SK-N-SH treated with all-trans-retinoic acid at 6 μM for 48 hours (cell line): ENCODE data around the gene CCDC81.

Experiments
- ATAC-seq: fragments of 200-7000 bp; cut with Tn5 transposase; 3 replicates; pipeline ENCODE4 v1.9.1; 2020; ENCODE audit warnings: mild to moderate bottlenecking, moderate library complexity
- ARNTL ChIP-seq: fragments of 450-650 bp; formaldehyde crosslinking; IDR thresholded peaks from 2 replicates; pipeline ENCODE4 v1.5.0; 2020; ENCODE audit warnings: low read depth, mild to moderate bottlenecking, moderate library complexity, borderline replicate concordance
- BACH2 ChIP-seq: fragments of 250-450 bp; sonication (Bioruptor Pico); IDR thresholded peaks from 2 replicates; pipeline ENCODE4 v1.9.0; 2021; ENCODE audit warnings: mild to moderate bottlenecking, borderline replicate concordance
- CSDC2 ChIP-seq: fragments of 250-450 bp; sonication (Bioruptor Pico); IDR thresholded peaks from 2 replicates; pipeline ENCODE4 v1.5.0; 2020; ENCODE audit warnings: mild to moderate bottlenecking, moderate library complexity
- ISL1 ChIP-seq: fragments of 250-450 bp; sonication (Bioruptor Pico); IDR thresholded peaks from 2 replicates; pipeline ENCODE4 v2.1.2; 2022; ENCODE audit warnings: mild to moderate bottlenecking, moderate library complexity
- OSR1 ChIP-seq: fragments of 250-450 bp; sonication (Bioruptor Pico); IDR thresholded peaks from 2 replicates; pipeline ENCODE4 v1.8.0; 2022; ENCODE audit warnings: moderate library complexity, mild to moderate bottlenecking, inconsistent platforms
- PATZ1 ChIP-seq: fragments of 250-450 bp; sonication (Bioruptor Pico); IDR thresholded peaks from 2 replicates; pipeline ENCODE4 v1.8.0; 2020; ENCODE audit warnings: mild to moderate bottlenecking, moderate library complexity, borderline replicate concordance
- POU6F1 ChIP-seq: fragments of 250-450 bp; sonication (Bioruptor Pico); IDR thresholded peaks from 2 replicates; pipeline ENCODE4 v1.8.0; 2021; ENCODE audit warnings: low read depth, mild to moderate bottlenecking, moderate library complexity, borderline replicate concordance
- PPARA ChIP-seq: fragments of 250-450 bp; sonication (Bioruptor Pico); IDR thresholded peaks from 2 replicates; pipeline ENCODE4 v1.5.0; 2020; ENCODE audit warnings: mild to moderate bottlenecking, borderline replicate concordance
- RARB ChIP-seq: fragments of 250-450 bp; sonication (Bioruptor Pico); IDR thresholded peaks from 2 replicates; pipeline ENCODE4 v1.8.0; 2021; ENCODE audit warnings: mild to moderate bottlenecking, moderate library complexity
- SNAI2 ChIP-seq: fragments of 250-450 bp; sonication (Bioruptor Pico); IDR thresholded peaks from 2 replicates; pipeline ENCODE4 v1.5.0; 2020; ENCODE audit warnings: mild to moderate bottlenecking, moderate library complexity
- TCF4 ChIP-seq: fragments of 250-450 bp; sonication (Bioruptor Pico); IDR thresholded peaks from 2 replicates; pipeline ENCODE4 v1.8.0; 2021; ENCODE audit warnings: mild to moderate bottlenecking, moderate library complexity, borderline replicate concordance
- TOX ChIP-seq: fragments of 250-450 bp; sonication (Bioruptor Pico); IDR thresholded peaks from 2 replicates; pipeline ENCODE4 v1.8.0; 2021; ENCODE audit warnings: mild to moderate bottlenecking, moderate library complexity, borderline replicate concordance
- TSHZ2 ChIP-seq: fragments of 250-450 bp; sonication (Bioruptor Pico); IDR thresholded peaks from 2 replicates; pipeline ENCODE4 v1.5.0; 2020; ENCODE audit warnings: mild to moderate bottlenecking, moderate library complexity
- ZC3H10 ChIP-seq: fragments of 250-450 bp; sonication (Bioruptor Pico); IDR thresholded peaks from 2 replicates; pipeline ENCODE4 v1.5.1; 2021; ENCODE audit warnings: mild to moderate bottlenecking, moderate library complexity
- ZFP3 ChIP-seq: fragments of 250-450 bp; sonication (Bioruptor Pico); IDR thresholded peaks from 2 replicates; pipeline ENCODE4 v1.5.0; 2020; ENCODE audit warnings: mild to moderate bottlenecking, moderate library complexity
- ZFP30 ChIP-seq: fragments of 450-650 bp; formaldehyde crosslinking; IDR thresholded peaks from 2 replicates; pipeline ENCODE4 v1.5.0; 2022; ENCODE audit warnings: mild to moderate bottlenecking, moderate library complexity
- ZNF565 ChIP-seq: fragments of 450-650 bp; formaldehyde crosslinking; conservative IDR thresholded peaks from 2 replicates; pipeline ENCODE4 v1.5.0; 2020; ENCODE audit warnings: low read depth, mild to moderate bottlenecking, moderate library complexity
- ZNF70 ChIP-seq: fragments of 450-650 bp; formaldehyde crosslinking; IDR thresholded peaks from 2 replicates; pipeline ENCODE4 v1.5.0; 2020; ENCODE audit warnings: mild to moderate bottlenecking, moderate library complexity
- ZNF8 ChIP-seq: fragments of 450-650 bp; formaldehyde crosslinking; IDR thresholded peaks from 2 replicates; pipeline ENCODE4 v1.5.0; 2020; ENCODE audit warnings: mild to moderate bottlenecking, moderate library complexity
- TF ChIP-seq, protein P1 (sequence below): fragments of 250-450 bp; sonication (Bioruptor Pico); IDR thresholded peaks from 2 replicates; pipeline ENCODE4 v1.5.1; 2020; ENCODE audit warnings: low read depth, mild to moderate bottlenecking, moderate library complexity

Gene CCDC81

GRCh38 chr11:86365546-86365945 lies 9.1 kb upstream of the CCDC81 start:
- no peak for TF ChIP-seq RARB (CRISPR knock-in tag)
- TF ChIP-seq, protein P1, sequence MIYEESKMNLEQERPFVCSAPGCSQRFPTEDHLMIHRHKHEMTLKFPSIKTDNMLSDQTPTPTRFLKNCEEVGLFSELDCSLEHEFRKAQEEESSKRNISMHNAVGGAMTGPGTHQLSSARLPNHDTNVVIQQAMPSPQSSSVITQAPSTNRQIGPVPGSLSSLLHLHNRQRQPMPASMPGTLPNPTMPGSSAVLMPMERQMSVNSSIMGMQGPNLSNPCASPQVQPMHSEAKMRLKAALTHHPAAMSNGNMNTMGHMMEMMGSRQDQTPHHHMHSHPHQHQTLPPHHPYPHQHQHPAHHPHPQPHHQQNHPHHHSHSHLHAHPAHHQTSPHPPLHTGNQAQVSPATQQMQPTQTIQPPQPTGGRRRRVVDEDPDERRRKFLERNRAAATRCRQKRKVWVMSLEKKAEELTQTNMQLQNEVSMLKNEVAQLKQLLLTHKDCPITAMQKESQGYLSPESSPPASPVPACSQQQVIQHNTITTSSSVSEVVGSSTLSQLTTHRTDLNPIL: no peak
- TF ChIP-seq ZFP3 (CRISPR knock-in tag): no peak
- TF ChIP-seq ZFP30: no peak
- no peak for TF ChIP-seq TOX (CRISPR knock-in tag)
- TF ChIP-seq ZNF565 (CRISPR knock-in tag): no peak
- no peak for TF ChIP-seq TCF4 (CRISPR knock-in tag)
- no peak for TF ChIP-seq ZC3H10
- no peak for TF ChIP-seq PATZ1 (CRISPR knock-in tag)
- TF ChIP-seq SNAI2 (CRISPR knock-in tag): no peak
- TF ChIP-seq, all 23 proteins: peak for 0

DNA sequence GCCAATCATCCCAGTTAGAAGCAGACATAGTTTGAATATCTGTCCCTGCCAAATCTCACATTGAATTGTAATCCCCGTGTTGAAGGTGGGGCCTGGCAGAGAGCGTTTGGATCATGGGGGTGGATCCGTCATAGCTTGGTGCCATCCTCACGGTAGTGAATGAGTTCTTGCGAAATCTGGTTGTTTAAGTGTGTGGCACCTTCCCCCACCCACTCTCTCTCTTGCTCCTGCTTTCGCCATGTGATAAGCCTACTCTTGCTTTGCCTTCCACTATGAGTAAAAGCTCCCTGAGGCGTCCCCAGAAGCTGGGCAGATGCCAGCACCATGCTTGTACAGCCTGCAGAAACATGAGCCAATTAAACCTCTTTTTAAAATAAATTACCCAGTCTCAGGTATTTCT lies 5.0 kb upstream of the CCDC81 start:
- TF ChIP-seq ZC3H10 (no peak), ISL1 (no peak), BACH2 (CRISPR knock-in tag) (no peak), CSDC2 (no peak), TCF4 (CRISPR knock-in tag) (no peak), SNAI2 (CRISPR knock-in tag) (no peak), ARNTL (CRISPR knock-in tag) (no peak), ZFP3 (CRISPR knock-in tag) (no peak), RARB (CRISPR knock-in tag) (no peak), OSR1 (CRISPR knock-in tag) (no peak), TSHZ2 (CRISPR knock-in tag) (no peak)
- TF ChIP-seq, protein P1: no peak
- ATAC-seq: no peak

More at GRCh38 chr11:86365546-86365945, 9.1 kb upstream of the CCDC81 start:
- no peak for ATAC-seq

DNA sequence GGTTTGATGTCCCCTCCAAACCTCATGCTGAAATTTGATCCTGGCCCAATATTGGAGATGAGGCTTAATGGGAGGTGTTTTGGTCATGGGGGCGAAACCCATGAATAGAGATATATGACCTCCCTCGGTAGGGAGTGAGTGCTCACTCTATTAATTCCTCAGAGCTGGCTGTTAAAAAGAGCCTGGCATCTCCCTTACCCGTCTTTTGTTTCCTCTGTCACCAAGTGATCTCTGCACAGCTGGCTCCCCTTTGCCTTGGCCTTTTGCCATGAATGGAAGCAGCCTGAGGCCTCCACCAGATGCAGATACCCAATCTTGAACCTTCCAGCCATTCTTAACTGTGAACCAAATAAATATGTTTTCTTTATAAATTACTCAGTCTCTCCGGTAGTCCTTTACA lies 4.5 kb upstream of the CCDC81 start:
- no peak for ATAC-seq
- TF ChIP-seq ZNF8 (CRISPR knock-in tag) (no peak), ZFP3 (CRISPR knock-in tag) (no peak), ZNF70 (CRISPR knock-in tag) (no peak), ZFP30 (no peak), ISL1 (no peak), CSDC2 (no peak), BACH2 (CRISPR knock-in tag) (no peak), ZNF565 (CRISPR knock-in tag) (no peak), ZC3H10 (no peak), TSHZ2 (CRISPR knock-in tag) (no peak), POU6F1 (CRISPR knock-in tag) (no peak), RARB (CRISPR knock-in tag) (no peak), PPARA (CRISPR knock-in tag) (no peak), TOX (CRISPR knock-in tag) (no peak)
- TF ChIP-seq, all 23 proteins: peak for 0
